H9 (cell line): ENCODE measurements around the gene SLC35F3. TPM values are rescaled to one million over a fixed set of nuclear protein-coding genes. Genes with fewer than 3 reads are reported as not detected.

Source experiments
- DNase-seq: peaks from one replicate; pipeline ENCODE4 v3.0.0-alpha.2; 2017
- H2AFZ ChIP-seq: one replicate; pipeline ENCODE4 v1.6.1; 2013; ENCODE audit warnings: mild to moderate bottlenecking, low read length, control low read depth, moderate library complexity
- H2AK5ac ChIP-seq: 2 replicates; pipeline ENCODE4 v1.6.1; 2013; ENCODE audit warnings: low read length, control low read depth, mixed read lengths; ENCODE audit not compliant: insufficient read length
- H2BK120ac ChIP-seq: one replicate; pipeline ENCODE4 v1.6.1; 2013; ENCODE audit warnings: low read depth, mild to moderate bottlenecking, low read length, control low read depth, inconsistent platforms; ENCODE audit not compliant: poor library complexity, severe bottlenecking
- H2BK12ac ChIP-seq: 2 replicates; pipeline ENCODE4 v1.6.1; 2013; ENCODE audit warnings: low read length, control low read depth, mixed read lengths, low read depth; ENCODE audit not compliant: insufficient read length
- H2BK15ac ChIP-seq: 2 replicates; pipeline ENCODE4 v1.6.1; 2013; ENCODE audit warnings: low read depth, low read length, control low read depth
- H2BK20ac ChIP-seq: one replicate; pipeline ENCODE4 v1.6.1; 2013; ENCODE audit warnings: low read depth, mild to moderate bottlenecking, low read length, control low read depth, inconsistent platforms; ENCODE audit not compliant: poor library complexity, severe bottlenecking
- H2BK5ac ChIP-seq: 2 replicates; pipeline ENCODE4 v1.6.1; 2013; ENCODE audit warnings: low read length, control low read depth, mixed read lengths; ENCODE audit not compliant: insufficient read length
- H3K14ac ChIP-seq: 2 replicates; pipeline ENCODE4 v1.6.1; 2013; ENCODE audit warnings: low read length, control low read depth; ENCODE audit not compliant: insufficient read depth
- H3K18ac ChIP-seq: 2 replicates; pipeline ENCODE4 v1.6.1; 2013; ENCODE audit warnings: low read depth, mild to moderate bottlenecking, mixed read lengths, low read length, control low read depth; ENCODE audit not compliant: insufficient read length
- H3K23ac ChIP-seq: 2 replicates; pipeline ENCODE4 v1.6.1; 2013; ENCODE audit warnings: low read length, control low read depth, mixed read lengths, low read depth; ENCODE audit not compliant: insufficient read length
- H3K23me2 ChIP-seq: 2 replicates; pipeline ENCODE4 v1.6.1; 2013; ENCODE audit warnings: low read depth, mild to moderate bottlenecking, mixed read lengths, low read length, control low read depth; ENCODE audit not compliant: insufficient read length, poor library complexity, severe bottlenecking
- H3K27ac ChIP-seq: 2 replicates; pipeline ENCODE4 v1.5.1; 2013; ENCODE audit warnings: low read length, control low read depth, mixed read lengths, low read depth; ENCODE audit not compliant: insufficient read length
- H3K27me3 ChIP-seq: 2 replicates; pipeline ENCODE4 v1.6.1; 2013; ENCODE audit warnings: low read length, control low read depth, inconsistent platforms; ENCODE audit not compliant: insufficient read depth
- H3K4ac ChIP-seq: 2 replicates; pipeline ENCODE4 v1.6.1; 2013; ENCODE audit warnings: low read depth, mild to moderate bottlenecking, control low read depth, inconsistent platforms, low read length, moderate library complexity
- H3K4me1 ChIP-seq: 2 replicates; pipeline ENCODE4 v1.6.1; 2013; ENCODE audit warnings: low read length, control low read depth, inconsistent platforms; ENCODE audit not compliant: insufficient read depth
- H3K4me2 ChIP-seq: 2 replicates; pipeline ENCODE4 v1.6.1; 2013; ENCODE audit warnings: low read length, control low read depth, mixed read lengths; ENCODE audit not compliant: insufficient read length, insufficient read depth
- H3K56ac ChIP-seq: 2 replicates; pipeline ENCODE4 v1.6.1; 2013; ENCODE audit warnings: low read depth, mild to moderate bottlenecking, mixed read lengths, low read length, control low read depth; ENCODE audit not compliant: insufficient read length
- H3K79me1 ChIP-seq: 2 replicates; pipeline ENCODE4 v1.6.1; 2013; ENCODE audit warnings: low read depth, mild to moderate bottlenecking, moderate library complexity, low read length, control low read depth, inconsistent platforms; ENCODE audit not compliant: insufficient read depth, poor library complexity, severe bottlenecking
- H3K79me2 ChIP-seq: 2 replicates; pipeline ENCODE4 v1.6.1; 2013; ENCODE audit warnings: low read length, control low read depth, inconsistent platforms; ENCODE audit not compliant: insufficient read depth
- H3K9ac ChIP-seq: 2 replicates; pipeline ENCODE4 v1.6.1; 2013; ENCODE audit warnings: low read length, control low read depth, mixed read lengths; ENCODE audit not compliant: insufficient read length; ENCODE audit errors: extremely low read depth
- H3K9me3 ChIP-seq: one replicate; pipeline ENCODE4 v1.6.1; 2013; ENCODE audit warnings: low read depth, low read length, inconsistent platforms; ENCODE audit not compliant: control insufficient read depth
- H3T11ph ChIP-seq: one replicate; pipeline ENCODE4 v1.6.1; 2013; ENCODE audit warnings: mild to moderate bottlenecking, low read length, control low read depth, inconsistent platforms
- H4K20me1 ChIP-seq: one replicate; pipeline ENCODE4 v1.6.1; 2013; ENCODE audit not compliant: control insufficient read depth, insufficient read length, insufficient read depth
- H4K5ac ChIP-seq: 2 replicates; pipeline ENCODE4 v1.6.1; 2013; ENCODE audit warnings: low read depth, mild to moderate bottlenecking, mixed read lengths, low read length, control low read depth; ENCODE audit not compliant: insufficient read length
- H4K8ac ChIP-seq: replicated peaks from 2 replicates; pipeline ENCODE4 v1.6.1; 2013; ENCODE audit warnings: low read length, control low read depth, mixed read lengths, low read depth; ENCODE audit not compliant: insufficient read length
- H4K91ac ChIP-seq: 2 replicates; pipeline ENCODE4 v1.6.1; 2013; ENCODE audit warnings: low read depth, mild to moderate bottlenecking, moderate library complexity, mixed read lengths, low read length, control low read depth; ENCODE audit not compliant: insufficient read length
- H3K27ac Mint-ChIP-seq, 3 experiments: 2 replicates in 2 of 3; 3 replicates in 1 of 3; pipeline ENCODE4 v1.8.0; 2020 to 2021; ENCODE audit warnings: mixed read lengths in 3 of 3, mild to moderate bottlenecking in 1 of 3, moderate library complexity in 1 of 3
- H3K27me3 Mint-ChIP-seq: 2 replicates; pipeline ENCODE4 v1.8.0; 2021; ENCODE audit warnings: low read depth, mild to moderate bottlenecking, moderate library complexity, mixed read lengths
- H3K36me3 Mint-ChIP-seq, 3 experiments: 2 replicates in 2 of 3; 3 replicates in 1 of 3; pipeline ENCODE4 v1.8.0; 2020 to 2021; ENCODE audit warnings: low read depth in 3 of 3, mixed read lengths in 3 of 3; ENCODE audit not compliant: insufficient read depth in 1 of 3
- H3K4me1 Mint-ChIP-seq, 2 experiments: 2 replicates each; pipeline ENCODE4 v1.8.0; 2020; ENCODE audit warnings: mixed read lengths in 2 of 2
- H3K4me3 Mint-ChIP-seq, 2 experiments: 2 replicates in 1 of 2; 3 replicates in 1 of 2; pipeline ENCODE4 v1.8.0; 2020 to 2021; ENCODE audit warnings: mild to moderate bottlenecking in 2 of 2, mixed read lengths in 2 of 2, moderate library complexity in 1 of 2
- H3K9me3 Mint-ChIP-seq, 2 experiments: 2 replicates in 1 of 2; 3 replicates in 1 of 2; pipeline ENCODE4 v1.8.0; 2020; ENCODE audit warnings: mild to moderate bottlenecking in 2 of 2, mixed read lengths in 2 of 2, moderate library complexity in 1 of 2
- CTCF ChIP-seq: fragments of 200-600 bp; sonication (generic); conservative IDR thresholded peaks from 3 replicates; pipeline ENCODE4 v1.8.0; 2021; ENCODE audit warnings: antibody characterized with exemption, mild to moderate bottlenecking
- WGBS: extraction: QIAGEN DNeasy Blood & Tissue Kit; methylation state at CpG from one replicate; pipeline ENCODE4 v1.1.7; 2013; ENCODE audit warnings: missing lambda C conversion rate, low lambda C conversion rate, mixed read lengths; ENCODE audit not compliant: insufficient read length; ENCODE audit errors: extremely low coverage; 5-methylcytosine and 5-hydroxymethylcytosine counted together
- total RNA-seq: library from RNA; stranded (reverse); gene quantifications from 2 replicates; pipeline ENCODE4 v1.2.1, GENCODE V29; 2021

Gene SLC35F3
- total RNA-seq, 1 experiment from 2014 or later = 0.81 TPM

DNA sequence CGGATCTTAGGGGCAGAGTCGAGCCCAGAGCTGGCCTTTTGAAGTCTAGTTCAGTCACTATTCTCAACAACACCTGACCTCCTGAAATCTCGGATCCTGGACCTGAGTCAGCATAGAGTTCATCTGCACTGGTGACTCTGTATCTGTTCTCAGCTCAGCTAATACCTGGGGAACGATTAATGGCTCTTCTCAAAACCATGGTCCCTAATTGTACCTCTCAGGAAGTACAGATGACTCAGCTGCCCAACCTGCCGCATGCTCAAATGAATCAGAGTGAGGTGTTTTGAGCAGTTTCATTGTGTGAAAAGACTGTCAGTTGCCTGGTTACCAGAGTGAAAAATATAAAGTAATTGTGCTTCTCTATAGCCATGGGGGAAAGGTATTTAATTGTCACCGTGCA lies 89.2 kb downstream of the SLC35F3 start:
- Histone ChIP-seq H2BK5ac (no peak overlapping the region), H3K23me2 (no peaks in the 10 kb centered on the region), H3K14ac (no peak overlapping the region), H3K4me1 (no peaks in the 10 kb centered on the region), H2AK5ac (no peak overlapping the region), H3K4me2 (no peak overlapping the region), H4K5ac (no peak overlapping the region), H4K91ac (no peak overlapping the region), H3K56ac (no peak overlapping the region), H3K27ac (no peak overlapping the region), H3T11ph (no peak overlapping the region), H2AFZ (no peak overlapping the region), H2BK15ac (no peak overlapping the region), H3K9ac (no peak overlapping the region), H4K20me1 (no peaks in the 10 kb centered on the region), H3K27me3 (no peaks in the 10 kb centered on the region), H3K79me1 (no peaks in the 10 kb centered on the region), H3K79me2 (no peaks in the 10 kb centered on the region), H2BK20ac (no peak overlapping the region), H2BK12ac (no peak overlapping the region), H3K18ac (no peak overlapping the region), H4K8ac (no peak overlapping the region), H3K9me3 (no peaks in the 10 kb centered on the region), H3K4ac (no peak overlapping the region), H2BK120ac (no peak overlapping the region), H3K23ac (no peak overlapping the region)
- no CpG with 5 or more reads among the region's 6 CpGs for WGBS
- H3K27me3 Mint-ChIP-seq = no peaks in the 10 kb centered on the region; the same call in 1 of the 2 replicates
- no peak for TF ChIP-seq CTCF
- DNase-seq = no peak
- no peaks in the 10 kb centered on the region for H3K9me3 Mint-ChIP-seq
- no peaks in the 10 kb centered on the region for H3K36me3 Mint-ChIP-seq
- no peaks in the 10 kb centered on the region for H3K4me1 Mint-ChIP-seq
- no peak overlapping the region for H3K4me3 Mint-ChIP-seq
- no peak overlapping the region for H3K27ac Mint-ChIP-seq
